NOMO-1 treated with DMSO at 0.1 percent for 48 hours (cell line): ENCODE measurements around the gene SLC8B1.
A peak's percentile ranks its signal among the peaks of the same experiment; 100 is the strongest.

Experiments used
- DNase-seq: peaks from one replicate; lab custom pipeline; 2025; ENCODE audit not compliant: unreplicated experiment; lab: John Stamatoyannopoulos, UW

The SLC8B1 gene

GRCh38 chr12:113334786-113335539 is at the start of gene SLC8B1:
TSS of gene SLC8B1 (minus strand) at chr12:113335109. CDS start at chr12:113332878, 2,231 bp downstream.
- DNase-seq: peak; percentile 80

- DNase-seq: no peak
Observed at GRCh38 chr12:113382206-113382605, 47.3 kb upstream of the SLC8B1 start.

- no peak for DNase-seq
Observed at GRCh38 chr12:113381220-113381619, 46.3 kb upstream of the SLC8B1 start.

GRCh38 chr12:113378291-113378690 is 43.4 kb upstream of the SLC8B1 start:
- DNase-seq: no peak

GRCh38 chr12:113374823-113375428 is 40.0 kb upstream of the SLC8B1 start:
- no peak for DNase-seq

GRCh38 chr12:113373969-113374368 is 39.1 kb upstream of the SLC8B1 start:
- DNase-seq: no peak

GRCh38 chr12:113373440-113373839 is 38.5 kb upstream of the SLC8B1 start:
- DNase-seq: no peak

- no peak for DNase-seq
Observed at GRCh38 chr12:113372371-113372770, 37.5 kb upstream of the SLC8B1 start.

- DNase-seq: no peak
Observed at GRCh38 chr12:113371808-113372207, 36.9 kb upstream of the SLC8B1 start.

GRCh38 chr12:113370923-113371682 is 36.2 kb upstream of the SLC8B1 start:
- no peak for DNase-seq

- no peak for DNase-seq
Observed at GRCh38 chr12:113369391-113369985, 34.6 kb upstream of the SLC8B1 start.

- DNase-seq: no peak
Observed at GRCh38 chr12:113368331-113368730, 33.4 kb upstream of the SLC8B1 start.

- no peak for DNase-seq
Observed at GRCh38 chr12:113366827-113367226, 31.9 kb upstream of the SLC8B1 start.

GRCh38 chr12:113365639-113366395 is 30.9 kb upstream of the SLC8B1 start:
- DNase-seq: no peak

- no peak for DNase-seq
Observed at GRCh38 chr12:113364698-113365097, 29.8 kb upstream of the SLC8B1 start.

- no peak for DNase-seq
Observed at GRCh38 chr12:113361574-113362370, 26.9 kb upstream of the SLC8B1 start.

- no peak for DNase-seq
Observed at GRCh38 chr12:113359939-113360748, 25.2 kb upstream of the SLC8B1 start.

- no peak for DNase-seq
Observed at GRCh38 chr12:113359133-113359938, 24.4 kb upstream of the SLC8B1 start.
